Effector memory CD8-positive, alpha-beta T cell (primary cell): ENCODE results near the gene CALN1.

ENCODE experiments used
- ATAC-seq: fragments of 150-1000 bp; cut with Tn5 transposase; replicated peaks from 2 replicates; pipeline ENCODE4 v1.10.0; 2021; ENCODE audit warnings: mild to moderate bottlenecking, moderate library complexity
- DNase-seq, 3 experiments: peaks; one replicate each; pipeline ENCODE4 v3.0.0; 2021
- H3K27ac Mint-ChIP-seq, 2 donors: one replicate each; pipeline ENCODE4 v1.8.0; 2022; ENCODE audit warnings: mild to moderate bottlenecking in 2 of 2, mixed read lengths in 2 of 2, moderate library complexity in 2 of 2
- H3K27me3 Mint-ChIP-seq, 2 donors: one replicate each; pipeline ENCODE4 v1.8.0; 2022; ENCODE audit warnings: mixed read lengths in 2 of 2
- H3K36me3 Mint-ChIP-seq: one replicate; pipeline ENCODE4 v1.8.0; 2022; ENCODE audit warnings: mild to moderate bottlenecking, moderate library complexity, mixed read lengths; ENCODE audit not compliant: insufficient read depth
- H3K4me1 Mint-ChIP-seq, 2 donors: one replicate each; pipeline ENCODE4 v1.8.0; 2022; ENCODE audit warnings: low read depth in 2 of 2, mixed read lengths in 2 of 2
- H3K4me3 Mint-ChIP-seq, 2 donors: one replicate each; pipeline ENCODE4 v1.8.0; 2022; ENCODE audit warnings: mild to moderate bottlenecking in 2 of 2, mixed read lengths in 2 of 2, moderate library complexity in 2 of 2
- H3K9me3 Mint-ChIP-seq, 2 donors: one replicate each; pipeline ENCODE4 v1.8.0; 2022; ENCODE audit warnings: mixed read lengths in 2 of 2

The CALN1 gene

DNA sequence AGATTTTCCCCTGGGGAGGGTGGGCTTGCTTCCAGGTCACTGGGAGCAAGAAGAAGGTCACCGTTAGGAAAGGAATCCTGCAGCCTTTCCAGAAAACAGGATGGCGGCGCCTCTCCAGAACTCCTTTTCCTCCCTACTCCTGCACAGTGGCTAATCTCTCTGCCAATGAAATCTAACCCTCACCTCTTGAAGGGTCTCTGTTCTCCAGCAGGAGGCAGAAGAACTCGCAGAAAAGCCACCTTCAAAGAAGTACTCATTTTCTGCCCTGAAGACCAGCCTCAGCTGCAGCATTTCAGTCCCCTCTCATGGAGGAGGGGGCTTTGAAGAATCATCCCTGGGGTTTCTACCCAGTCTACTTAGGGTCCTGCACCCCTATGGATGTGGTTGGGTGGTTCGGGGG lies 626.9 kb downstream of the CALN1 start:
- no peak overlapping the region for H3K27ac Mint-ChIP-seq
- H3K9me3 Mint-ChIP-seq, result peaks cover 8 to 9% of the 10 kb centered on the region in 2 donors
- no peaks in the 10 kb centered on the region for H3K36me3 Mint-ChIP-seq
- DNase-seq (no peak), ATAC-seq (no peak)
- H3K4me3 Mint-ChIP-seq, result no peak overlapping the region
- peaks cover 0 to 1% of the 10 kb centered on the region in 2 donors for H3K4me1 Mint-ChIP-seq
- H3K27me3 Mint-ChIP-seq, result no peaks in the 10 kb centered on the region

- no peak for ATAC-seq
- Mint-ChIP-seq H3K27me3 (no peaks in the 10 kb centered on the region), H3K4me1 (peaks cover 0 to 1% of the 10 kb centered on the region in 2 donors), H3K9me3 (peaks cover 6% of the 10 kb centered on the region in 2 donors), H3K27ac (no peak overlapping the region), H3K4me3 (no peak overlapping the region), H3K36me3 (no peaks in the 10 kb centered on the region)
- DNase-seq, result no peak
Measured at GRCh38 chr7:71784781-71785180, 627.4 kb downstream of the CALN1 start.

- ATAC-seq (no peak), DNase-seq (no peak)
- Mint-ChIP-seq H3K36me3 (no peaks in the 10 kb centered on the region), H3K4me1 (peaks cover 0 to 1% of the 10 kb centered on the region in 2 donors), H3K27me3 (no peaks in the 10 kb centered on the region), H3K9me3 (peaks cover 6% of the 10 kb centered on the region in 2 donors), H3K27ac (no peak overlapping the region), H3K4me3 (no peak overlapping the region)
Measured at GRCh38 chr7:71784180-71784579, 628.0 kb downstream of the CALN1 start.

DNA sequence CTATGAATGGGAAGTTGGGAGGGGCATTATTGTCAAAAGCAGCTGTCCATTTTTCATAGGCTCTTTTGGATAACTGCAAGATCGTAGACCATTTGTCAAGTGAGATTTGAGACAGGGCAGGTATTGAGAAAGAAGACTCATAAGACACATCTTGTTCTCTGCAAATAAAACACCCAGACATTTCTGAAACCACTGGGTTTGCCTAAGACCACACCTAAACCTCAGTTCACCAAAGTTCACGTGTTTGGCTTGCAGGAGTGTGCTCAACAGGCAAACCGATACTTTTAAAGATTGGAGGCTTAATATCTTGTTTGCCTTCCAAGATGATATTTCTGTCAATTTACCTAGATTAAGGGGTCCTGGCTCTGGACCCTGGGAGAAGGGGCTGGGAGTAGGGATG lies 628.4 kb downstream of the CALN1 start:
- Mint-ChIP-seq H3K4me1 (peaks cover 0 to 1% of the 10 kb centered on the region in 2 donors), H3K27ac (no peak overlapping the region), H3K4me3 (no peak overlapping the region), H3K36me3 (no peaks in the 10 kb centered on the region), H3K27me3 (no peaks in the 10 kb centered on the region), H3K9me3 (peaks cover 6% of the 10 kb centered on the region in 2 donors)
- no peak for ATAC-seq
- DNase-seq, result no peak

GRCh38 chr7:71782051-71782450 lies 630.1 kb downstream of the CALN1 start:
- no peak for ATAC-seq
- H3K27ac Mint-ChIP-seq, result no peak overlapping the region

DNA sequence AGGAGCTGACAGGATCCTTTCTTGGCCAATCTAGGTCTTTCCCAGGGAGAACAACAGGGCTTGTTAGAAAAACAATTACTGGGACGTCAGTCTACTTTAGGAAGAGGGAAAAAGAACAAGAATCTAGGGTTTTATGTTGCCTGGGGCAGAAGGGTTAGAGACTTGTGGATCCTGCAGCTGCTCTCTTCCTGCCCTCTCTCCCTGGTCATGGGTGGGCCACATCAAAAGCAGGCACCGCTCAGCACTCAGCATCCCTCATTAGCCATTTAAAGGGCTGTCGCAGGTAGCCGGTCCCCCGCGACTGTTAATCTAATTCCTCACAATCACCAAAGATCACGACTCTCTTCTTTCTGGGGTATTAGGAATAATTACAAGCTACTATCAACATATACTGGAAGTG lies 631.9 kb downstream of the CALN1 start:
- Mint-ChIP-seq H3K4me1 (no peaks in the 10 kb centered on the region), H3K9me3 (peaks cover 0 to 3% of the 10 kb centered on the region in 2 donors), H3K4me3 (no peak overlapping the region), H3K27ac (no peak overlapping the region), H3K36me3 (no peaks in the 10 kb centered on the region), H3K27me3 (no peaks in the 10 kb centered on the region)
- no peak for DNase-seq
- ATAC-seq, result no peak

More at GRCh38 chr7:71782051-71782450, 630.1 kb downstream of the CALN1 start:
- DNase-seq, result no peak
- Mint-ChIP-seq H3K4me1 (no peaks in the 10 kb centered on the region), H3K9me3 (peaks cover 0 to 3% of the 10 kb centered on the region in 2 donors), H3K36me3 (no peaks in the 10 kb centered on the region), H3K4me3 (no peak overlapping the region), H3K27me3 (no peaks in the 10 kb centered on the region)

GRCh38 chr7:71777278-71777677 lies 634.9 kb downstream of the CALN1 start:
- H3K27me3 Mint-ChIP-seq, result no peaks in the 10 kb centered on the region
- peaks cover 3 to 13% of the 10 kb centered on the region in 2 donors for H3K9me3 Mint-ChIP-seq
- no peaks in the 10 kb centered on the region for H3K36me3 Mint-ChIP-seq
- H3K4me1 Mint-ChIP-seq, result no peaks in the 10 kb centered on the region
- H3K4me3 Mint-ChIP-seq, result no peak overlapping the region
- no peak for DNase-seq
- no peak overlapping the region for H3K27ac Mint-ChIP-seq
- no peak for ATAC-seq

DNA sequence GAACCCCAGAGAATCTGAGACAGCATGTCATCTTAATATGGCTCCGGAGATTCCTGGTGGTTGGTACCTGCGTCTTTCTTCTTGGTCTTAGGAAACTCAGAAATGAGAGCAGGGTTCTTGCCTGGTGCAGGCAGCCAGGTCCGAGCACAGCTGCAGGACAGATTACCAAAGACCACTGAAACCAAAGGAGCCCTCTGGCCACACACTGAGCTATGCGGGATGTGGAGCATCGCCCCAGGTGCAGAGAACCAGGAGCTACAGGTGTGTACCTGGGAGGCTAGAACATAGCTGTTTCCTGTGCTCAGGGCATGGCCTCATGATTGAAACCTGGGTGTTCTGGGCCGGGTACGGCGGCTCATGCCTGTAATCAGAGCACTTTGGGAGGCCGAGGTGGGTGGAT lies 635.4 kb downstream of the CALN1 start:
- Mint-ChIP-seq H3K27me3 (no peaks in the 10 kb centered on the region), H3K27ac (no peak overlapping the region), H3K4me1 (no peaks in the 10 kb centered on the region), H3K9me3 (peaks cover 2 to 13% of the 10 kb centered on the region in 2 donors), H3K4me3 (no peak overlapping the region), H3K36me3 (no peaks in the 10 kb centered on the region)
- DNase-seq (no peak), ATAC-seq (no peak)

GRCh38 chr7:71775648-71776047 lies 636.5 kb downstream of the CALN1 start:
- no peak for ATAC-seq
- Mint-ChIP-seq H3K4me1 (no peaks in the 10 kb centered on the region), H3K4me3 (no peak overlapping the region), H3K36me3 (no peaks in the 10 kb centered on the region), H3K27me3 (no peaks in the 10 kb centered on the region), H3K27ac (no peak overlapping the region), H3K9me3 (peaks cover 3 to 13% of the 10 kb centered on the region in 2 donors)
- DNase-seq, result no peak

- Mint-ChIP-seq H3K4me3 (no peak overlapping the region), H3K36me3 (no peaks in the 10 kb centered on the region), H3K27me3 (no peaks in the 10 kb centered on the region), H3K27ac (no peak overlapping the region), H3K4me1 (no peaks in the 10 kb centered on the region), H3K9me3 (peaks cover 3 to 13% of the 10 kb centered on the region in 2 donors)
- DNase-seq (no peak), ATAC-seq (no peak)
Measured at GRCh38 chr7:71772779-71773178, 639.4 kb downstream of the CALN1 start.

DNA sequence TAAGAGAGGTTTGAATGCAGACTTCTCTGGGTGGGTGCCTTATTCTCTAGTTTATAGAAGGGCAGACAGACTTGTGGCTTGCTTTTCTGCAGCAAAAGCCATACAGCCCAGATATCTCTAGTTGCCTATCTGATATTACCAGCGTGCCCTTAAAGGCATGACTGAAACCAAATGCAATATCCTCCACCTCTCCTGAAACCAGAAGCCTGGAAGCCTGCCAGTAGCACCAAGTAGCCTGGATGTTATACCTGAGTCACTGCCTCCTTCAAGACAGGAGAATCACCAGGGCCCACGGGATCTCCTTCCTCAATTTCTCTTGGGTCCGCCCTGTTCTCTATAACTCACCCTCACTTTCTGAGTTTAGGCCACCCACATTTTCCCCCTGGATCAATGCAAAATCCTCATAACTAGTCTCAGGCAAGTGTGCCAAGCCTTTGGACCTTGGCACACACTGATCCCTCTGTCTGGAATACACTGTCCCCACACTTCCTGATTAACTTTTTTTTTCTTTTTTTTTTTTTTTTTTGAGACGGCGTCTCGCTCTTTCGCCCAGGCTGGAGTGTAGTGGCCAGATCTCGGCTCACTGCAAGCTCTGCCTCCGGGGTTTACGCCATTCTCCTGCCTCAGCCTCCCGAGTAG lies 641.8 kb downstream of the CALN1 start:
- Mint-ChIP-seq H3K27ac (no peak overlapping the region), H3K4me1 (no peaks in the 10 kb centered on the region), H3K27me3 (no peaks in the 10 kb centered on the region), H3K4me3 (no peak overlapping the region), H3K36me3 (no peaks in the 10 kb centered on the region), H3K9me3 (peaks cover 3 to 13% of the 10 kb centered on the region in 2 donors)
- ATAC-seq (no peak), DNase-seq (no peak)

DNA sequence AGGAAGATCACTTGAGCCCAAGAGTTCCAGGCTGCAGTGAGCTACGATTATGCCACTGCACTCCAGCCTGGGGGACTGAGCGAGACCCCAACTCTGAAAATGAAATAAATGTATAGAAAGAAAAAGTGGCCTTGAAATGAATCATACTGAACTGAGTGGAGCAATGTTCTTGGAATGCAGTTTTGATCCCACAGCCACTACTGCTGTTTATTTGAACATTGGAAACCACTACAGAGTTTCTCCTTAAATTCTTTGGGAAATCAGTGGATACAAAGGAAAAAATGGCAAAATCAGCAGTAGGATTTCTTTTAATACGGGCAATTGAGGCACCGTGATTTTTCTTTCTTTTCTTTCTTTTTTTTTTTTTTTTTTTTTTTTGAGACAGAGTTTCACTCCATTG lies 642.8 kb downstream of the CALN1 start:
- no peak for DNase-seq
- Mint-ChIP-seq H3K27me3 (no peaks in the 10 kb centered on the region), H3K27ac (no peak overlapping the region), H3K36me3 (no peaks in the 10 kb centered on the region), H3K4me3 (no peak overlapping the region), H3K9me3 (peaks cover 3 to 13% of the 10 kb centered on the region in 2 donors), H3K4me1 (no peaks in the 10 kb centered on the region)
- no peak for ATAC-seq

DNA sequence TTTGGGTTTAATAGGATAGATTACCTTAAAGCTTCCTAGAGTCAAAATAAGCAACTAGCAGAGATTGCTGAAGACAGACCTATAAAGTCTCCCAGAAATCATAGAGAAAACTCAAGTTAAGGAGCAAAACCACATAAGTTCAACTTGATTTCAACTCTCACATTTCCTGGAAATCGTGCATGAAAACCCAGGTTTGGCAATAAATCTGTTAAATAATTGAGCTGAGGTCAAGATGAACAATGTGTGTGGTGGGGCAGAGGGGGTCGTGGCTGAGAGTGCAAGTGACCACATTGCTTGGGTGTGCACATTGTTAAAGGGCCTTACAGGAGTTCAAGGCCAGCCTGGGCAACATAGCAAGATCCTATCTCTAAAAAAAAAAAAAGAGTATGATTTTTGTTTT lies 643.7 kb downstream of the CALN1 start:
- DNase-seq, result no peak
- peaks cover 3 to 11% of the 10 kb centered on the region in 2 donors for H3K9me3 Mint-ChIP-seq
- H3K27me3 Mint-ChIP-seq, result no peaks in the 10 kb centered on the region
- H3K27ac Mint-ChIP-seq, result no peak overlapping the region
- H3K4me3 Mint-ChIP-seq, result no peak overlapping the region
- ATAC-seq, result no peak
- no peaks in the 10 kb centered on the region for H3K4me1 Mint-ChIP-seq
- no peaks in the 10 kb centered on the region for H3K36me3 Mint-ChIP-seq

DNA sequence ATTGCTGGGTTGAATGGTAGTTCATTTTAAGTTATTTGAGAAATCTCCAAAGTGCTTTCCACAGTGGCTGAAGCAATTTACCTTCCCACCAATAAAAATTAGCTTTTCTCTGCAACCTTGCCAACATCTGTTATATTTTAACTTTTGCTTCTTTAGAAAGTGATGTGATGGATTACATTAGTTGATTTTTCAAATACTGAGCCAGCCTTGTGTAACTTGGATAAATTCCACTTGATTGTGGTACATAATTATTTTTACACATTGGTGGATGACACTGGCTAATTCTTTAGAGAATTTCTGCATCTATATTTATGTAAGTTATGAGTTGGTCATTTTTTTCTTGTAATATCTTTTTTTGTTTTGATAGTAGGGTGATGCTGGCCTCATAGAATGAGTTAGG lies 646.1 kb downstream of the CALN1 start:
- no peak overlapping the region for H3K27ac Mint-ChIP-seq
- H3K4me3 Mint-ChIP-seq, result no peak overlapping the region
- no peak for DNase-seq
- no peaks in the 10 kb centered on the region for H3K36me3 Mint-ChIP-seq
- no peak for ATAC-seq
- H3K27me3 Mint-ChIP-seq, result no peaks in the 10 kb centered on the region
- H3K4me1 Mint-ChIP-seq, result no peaks in the 10 kb centered on the region
- peaks cover 5 to 17% of the 10 kb centered on the region in 2 donors for H3K9me3 Mint-ChIP-seq
